AG04450 (cell line): ENCODE data around the gene NAE1. TPM values are rescaled to one million over a fixed set of nuclear protein-coding genes. Genes with fewer than 3 reads are reported as not detected.

ENCODE experiments used
- CTCF ChIA-PET: fragments of 300-600, 350-600 bp; formaldehyde crosslinking; extraction: SDS; loops from one replicate; lab custom pipeline; 2022; ENCODE audit warnings: antibody characterized with exemption, inconsistent platforms; lab: Charles Lee
- POLR2A ChIA-PET: fragments of 350-600 bp; formaldehyde crosslinking; extraction: SDS; loops from one replicate; lab custom pipeline; 2021; ENCODE audit warnings: antibody characterized with exemption, inconsistent platforms; lab: Yijun Ruan, JAX
- DNase-seq: peaks from one replicate; pipeline ENCODE4 v3.0.0-alpha.2; 2011; ENCODE audit warnings: low read depth, low spot score
- H3K27ac ChIP-seq: one replicate; pipeline ENCODE4 v1.5.1; 2012; ENCODE audit warnings: low read depth, low read length, control low read depth
- H3K27me3 ChIP-seq: one replicate; pipeline ENCODE4 v1.6.0; 2012; ENCODE audit warnings: low read length; ENCODE audit not compliant: control insufficient read depth, insufficient read depth
- H3K4me3 ChIP-seq: 2 replicates; pipeline ENCODE4 v1.5.1; 2011; ENCODE audit warnings: mild to moderate bottlenecking, low read depth, low read length, control low read depth
- H3K9me3 ChIP-seq: 2 replicates; pipeline ENCODE4 v1.5.1; 2012; ENCODE audit warnings: low read length; ENCODE audit not compliant: control insufficient read depth, insufficient read depth
- polyA plus RNA-seq: library from polyadenylated mRNA; depleted of rRNA; stranded (reverse); fragments of >200 nt; gene quantifications from 2 replicates; pipeline ENCODE4 v1.2.3, GENCODE V29; 2011
- TF ChIP-seq, protein P1 (sequence below): IDR thresholded peaks from 2 replicates; pipeline ENCODE4 v1.5.1; 2011; ENCODE audit warnings: low read depth, low read length, control low read depth, inconsistent platforms

NAE1 gene
- polyA plus RNA-seq, 1 experiment = 49.8 TPM

DNA sequence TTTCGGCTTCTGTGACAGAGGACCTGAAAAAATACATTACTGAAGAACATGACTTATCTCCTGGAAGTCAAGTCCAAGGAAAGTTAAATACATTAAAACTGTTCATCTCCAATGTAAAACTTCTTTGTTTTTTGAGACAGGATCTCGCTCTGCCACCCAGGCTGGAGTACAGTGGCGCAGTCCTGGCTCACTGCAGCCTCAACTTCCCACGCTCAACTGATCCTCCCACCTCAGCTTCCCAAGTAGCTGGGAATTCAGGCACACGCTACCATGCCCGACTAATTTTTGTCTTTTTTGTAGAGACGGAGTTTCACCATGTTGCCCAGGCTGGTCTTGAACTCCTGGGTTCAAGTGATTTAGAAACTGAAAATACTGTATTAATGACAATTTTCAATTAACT is 19.7 kb downstream of the NAE1 start:
- Histone ChIP-seq H3K4me3 (no peak overlapping the region), H3K27me3 (no peaks in the 10 kb centered on the region), H3K9me3 (no peaks in the 10 kb centered on the region), H3K27ac (no peak overlapping the region)
- TF ChIP-seq, protein P1, sequence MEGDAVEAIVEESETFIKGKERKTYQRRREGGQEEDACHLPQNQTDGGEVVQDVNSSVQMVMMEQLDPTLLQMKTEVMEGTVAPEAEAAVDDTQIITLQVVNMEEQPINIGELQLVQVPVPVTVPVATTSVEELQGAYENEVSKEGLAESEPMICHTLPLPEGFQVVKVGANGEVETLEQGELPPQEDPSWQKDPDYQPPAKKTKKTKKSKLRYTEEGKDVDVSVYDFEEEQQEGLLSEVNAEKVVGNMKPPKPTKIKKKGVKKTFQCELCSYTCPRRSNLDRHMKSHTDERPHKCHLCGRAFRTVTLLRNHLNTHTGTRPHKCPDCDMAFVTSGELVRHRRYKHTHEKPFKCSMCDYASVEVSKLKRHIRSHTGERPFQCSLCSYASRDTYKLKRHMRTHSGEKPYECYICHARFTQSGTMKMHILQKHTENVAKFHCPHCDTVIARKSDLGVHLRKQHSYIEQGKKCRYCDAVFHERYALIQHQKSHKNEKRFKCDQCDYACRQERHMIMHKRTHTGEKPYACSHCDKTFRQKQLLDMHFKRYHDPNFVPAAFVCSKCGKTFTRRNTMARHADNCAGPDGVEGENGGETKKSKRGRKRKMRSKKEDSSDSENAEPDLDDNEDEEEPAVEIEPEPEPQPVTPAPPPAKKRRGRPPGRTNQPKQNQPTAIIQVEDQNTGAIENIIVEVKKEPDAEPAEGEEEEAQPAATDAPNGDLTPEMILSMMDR = no peak
- DNase-seq = no peak
- POLR2A ChIA-PET = no interaction called here
- CTCF ChIA-PET = interaction anchor here (3.5 kb wide), 1 partner anchor 19 kb away, joined by 24 read pairs; the partner anchor contains the start of gene NAE1

DNA sequence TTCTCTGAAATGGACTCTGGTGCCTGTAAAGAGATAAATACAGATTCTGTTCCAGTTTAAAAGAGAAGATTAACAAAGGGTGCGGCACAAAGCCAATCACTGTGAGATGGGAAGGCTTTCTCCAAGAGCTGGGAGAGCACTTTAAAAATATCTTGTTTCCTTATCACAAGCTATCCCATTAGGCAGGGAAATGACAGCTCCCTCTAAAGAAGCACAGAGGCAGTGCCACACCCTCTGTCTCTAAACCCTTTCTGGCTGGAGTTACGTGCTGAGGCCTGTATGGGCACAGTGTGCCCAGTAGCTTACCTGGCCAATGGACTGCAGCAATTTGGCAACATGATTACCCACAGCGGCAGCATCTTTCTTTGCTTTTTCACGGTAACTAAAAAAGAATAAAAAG is 20.4 kb downstream of the NAE1 start:
- ChIA-PET POLR2A (no interaction called here), CTCF (interaction anchor here (0.6 to 3.5 kb wide), 2 partner anchors 18 to 20 kb away, joined by 3 to 24 read pairs; partner anchors contain the start of gene NAE1)
- TF ChIP-seq, protein P1 = no peak
- Histone ChIP-seq H3K9me3 (no peaks in the 10 kb centered on the region), H3K27me3 (no peaks in the 10 kb centered on the region), H3K4me3 (no peak overlapping the region), H3K27ac (no peak overlapping the region)
- no peak for DNase-seq

DNA sequence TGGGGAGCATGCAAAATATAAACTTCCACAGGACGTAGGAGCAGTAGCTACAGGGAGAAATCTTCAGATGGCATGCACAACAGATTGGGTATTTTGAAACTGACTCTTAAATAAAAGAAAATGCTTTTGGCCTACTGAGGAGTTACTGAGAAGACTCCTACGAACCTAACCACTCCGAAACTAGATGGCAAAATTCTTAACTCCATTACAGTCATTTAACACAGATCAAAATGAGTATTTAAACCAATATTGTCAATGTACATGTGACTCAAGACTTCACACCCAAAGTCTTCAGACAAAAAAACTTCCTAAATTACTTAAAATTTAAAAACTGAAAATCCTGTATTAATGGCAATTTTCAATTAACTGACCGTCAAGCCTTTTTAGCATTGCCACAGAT is 21.0 kb downstream of the NAE1 start:
- no peak overlapping the region for H3K27ac ChIP-seq
- no peak overlapping the region for H3K4me3 ChIP-seq
- H3K27me3 ChIP-seq = no peaks in the 10 kb centered on the region
- no peak for DNase-seq
- H3K9me3 ChIP-seq = no peaks in the 10 kb centered on the region
- CTCF ChIA-PET = interaction anchor here (0.6 to 3.5 kb wide), 2 partner anchors 17 to 21 kb away, joined by 3 to 24 read pairs; partner anchors contain the start of gene NAE1
- TF ChIP-seq, protein P1 = no peak
- POLR2A ChIA-PET = no interaction called here

DNA sequence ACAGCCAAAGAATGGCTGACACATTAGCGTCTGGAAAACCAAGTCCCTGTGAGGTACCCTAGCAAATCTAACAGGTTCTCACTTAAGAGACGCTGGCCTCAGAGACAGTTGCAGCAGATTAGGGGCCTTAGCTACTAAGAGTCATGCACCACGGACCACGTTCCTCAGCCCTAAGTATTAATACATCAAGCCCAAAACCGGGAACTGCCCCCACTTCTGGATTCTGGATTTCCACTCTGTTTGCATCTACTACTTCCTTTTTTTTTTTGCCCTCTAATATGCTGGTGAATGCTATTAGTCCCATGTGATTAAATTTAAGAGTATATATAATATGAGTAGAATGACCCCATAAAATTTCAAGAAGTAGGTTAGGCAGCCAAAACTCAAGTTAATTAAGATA is 28.6 kb downstream of the NAE1 start:
- H3K9me3 ChIP-seq = peaks cover 9% of the 10 kb centered on the region; the same call in 1 of the 2 replicates
- DNase-seq = no peak
- no peaks in the 10 kb centered on the region for H3K27me3 ChIP-seq
- ChIA-PET POLR2A (no interaction called here), CTCF (no interaction called here)
- TF ChIP-seq, protein P1 = no peak
- H3K27ac ChIP-seq = no peak overlapping the region
- no peak overlapping the region for H3K4me3 ChIP-seq

DNA sequence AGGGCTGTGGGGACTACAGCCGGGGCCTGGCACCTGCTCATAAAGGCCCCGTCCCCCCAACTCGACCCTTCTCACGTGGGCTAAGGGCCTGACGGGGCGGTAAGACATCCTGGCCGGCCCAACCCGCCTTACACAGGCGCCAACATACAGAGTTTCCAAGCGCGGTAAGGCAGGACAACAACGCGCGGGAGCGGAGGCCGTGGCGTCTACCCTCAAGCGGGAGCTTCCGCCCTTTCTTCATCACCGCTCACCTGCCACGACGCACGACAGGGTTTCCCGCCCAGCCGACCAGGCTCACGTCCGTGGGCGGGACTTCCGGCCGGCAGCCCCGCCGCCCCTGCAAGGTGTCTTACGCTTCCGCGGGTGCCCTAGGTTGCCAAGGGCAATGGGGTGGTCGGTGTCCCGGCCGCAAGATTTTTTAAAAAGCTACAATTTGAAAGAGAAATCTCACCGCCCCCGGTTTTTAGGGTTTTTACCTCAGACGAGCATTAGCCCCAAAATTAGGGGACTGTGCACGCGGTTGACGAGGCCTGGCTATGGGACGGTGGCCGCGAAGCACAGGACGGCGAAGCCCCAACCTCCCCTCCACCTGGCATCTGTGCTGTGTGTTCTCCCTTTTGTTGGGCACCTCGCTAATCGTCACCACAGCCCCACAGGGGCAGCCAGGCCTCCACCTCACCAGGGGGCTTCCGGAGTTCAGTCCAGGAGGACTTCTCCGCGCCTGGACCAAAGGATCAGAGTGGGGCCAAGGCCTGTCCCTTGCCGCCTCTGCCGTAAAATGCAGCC is 29.3 kb downstream of the NAE1 start, which contains the start of gene TERB1:
TSS of gene TERB1 (minus strand) at position 265 of the 786 bp plus-strand sequence. CDS start 4,786 bp downstream, outside the sequence.
- POLR2A ChIA-PET = no interaction called here
- CTCF ChIA-PET = interaction anchor here (1.0 kb wide), 1 partner anchor 50 kb away, joined by 3 read pairs; the partner anchor contains the start of gene DYNC1LI2
- peaks cover 9% of the 10 kb centered on the region; the same call in 1 of the 2 replicates for H3K9me3 ChIP-seq
- H3K27me3 ChIP-seq = no peaks in the 10 kb centered on the region
- H3K4me3 ChIP-seq = no peak within 1 kb of the TSS
- TF ChIP-seq, protein P1 = no peak
- DNase-seq = no peak
- no peak within 1 kb of the TSS for H3K27ac ChIP-seq
